GM12872 (cell line): ENCODE data around the gene AFG1L.

Source experiments
- CTCF ChIP-seq: IDR thresholded peaks from 3 replicates; pipeline ENCODE4 v1.5.1; 2011; ENCODE audit warnings: low read depth, mild to moderate bottlenecking, low read length, moderate library complexity; ENCODE audit not compliant: insufficient read depth

AFG1L gene

GRCh38 chr6:108277831-108278230, 17.0 kb upstream of the AFG1L start:
- no peak for TF ChIP-seq CTCF

GRCh38 chr6:108285381-108285780, 9.5 kb upstream of the AFG1L start:
- TF ChIP-seq CTCF, result no peak

- TF ChIP-seq CTCF, result no peak
Measured at GRCh38 chr6:108286366-108286765, 8.5 kb upstream of the AFG1L start.

- TF ChIP-seq CTCF, result no peak
Measured at GRCh38 chr6:108287373-108287772, 7.5 kb upstream of the AFG1L start.

- TF ChIP-seq CTCF, result no peak
Measured at GRCh38 chr6:108288742-108289141, 6.1 kb upstream of the AFG1L start.

GRCh38 chr6:108291091-108291490, 3.8 kb upstream of the AFG1L start:
- TF ChIP-seq CTCF, result no peak

GRCh38 chr6:108293527-108294296, 1.1 kb upstream of the AFG1L start:
- TF ChIP-seq CTCF, result no peak
